ENCODE data around the gene CNNM2. TPM values are rescaled to one million over a fixed set of nuclear protein-coding genes. Genes with fewer than 3 reads are reported as not detected.
"Not testable (repeated sequence)": the region's sequence is repeated elsewhere in the genome, so short reads cannot be mapped to it uniquely, and the experiment has no call there.

Gene CNNM2
- total RNA-seq, 1 donor from 2014 or later = 11.6 TPM

DNA sequence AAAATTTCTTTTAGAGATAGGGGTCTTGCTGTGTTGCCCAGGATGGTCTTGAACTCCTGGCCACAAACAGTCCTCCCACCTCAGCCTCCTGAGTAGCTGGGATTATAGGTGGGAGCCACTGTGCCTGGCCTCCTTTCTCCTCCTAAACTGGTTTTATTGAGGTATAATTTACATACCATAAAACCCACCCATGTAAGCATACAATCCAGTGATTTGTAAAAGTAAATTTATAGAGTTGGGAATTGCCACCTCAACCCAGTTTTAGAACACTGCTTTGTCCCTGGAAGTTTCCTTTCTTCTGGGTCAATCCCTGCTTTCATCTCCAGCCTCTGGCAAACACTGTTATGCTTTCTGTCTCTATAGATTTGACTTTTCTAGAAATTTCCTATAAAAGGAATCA is 49.0 kb downstream of the CNNM2 start:
- no peak for DNase-seq (ENCODE audit: low read depth)

DNA sequence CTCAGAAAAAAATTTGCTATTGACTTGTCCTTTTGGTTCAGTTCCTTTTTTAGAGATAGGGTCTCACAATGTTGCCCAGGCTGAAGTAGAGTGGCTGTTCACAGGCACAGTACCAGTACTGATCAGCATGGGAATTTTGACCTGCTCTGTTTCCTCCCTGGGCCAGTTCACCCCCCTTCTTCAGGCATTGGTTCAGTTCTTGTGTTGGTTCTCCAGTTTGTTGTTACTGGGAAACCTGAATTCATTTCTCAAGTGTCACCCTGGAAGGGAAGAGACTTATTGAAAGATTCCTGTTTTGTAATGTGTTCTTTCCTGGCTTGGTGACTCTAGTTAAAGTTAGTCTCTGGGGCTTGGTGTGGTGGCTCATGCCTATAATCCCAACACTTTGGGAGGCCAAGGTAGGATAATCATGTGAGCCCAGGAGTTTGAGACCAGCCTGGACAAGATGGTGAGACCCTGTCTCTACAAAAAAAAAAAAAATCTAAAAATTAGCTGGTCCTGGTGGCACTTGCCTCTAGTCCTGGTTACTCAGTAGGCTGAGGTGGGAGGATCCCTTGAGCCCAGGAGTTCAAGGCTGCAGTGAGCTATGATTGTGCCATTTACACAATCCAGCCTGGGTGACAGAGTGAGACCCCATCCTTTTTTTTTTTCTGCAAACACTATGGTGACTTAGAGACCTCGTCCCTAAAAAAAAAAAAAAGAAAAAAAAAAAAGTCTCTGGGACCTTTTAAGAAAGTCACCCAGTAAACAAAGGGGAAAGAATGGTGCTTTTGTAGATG is 52.7 kb downstream of the CNNM2 start:
- DNase-seq (ENCODE audit: low read depth) = no peak

DNA sequence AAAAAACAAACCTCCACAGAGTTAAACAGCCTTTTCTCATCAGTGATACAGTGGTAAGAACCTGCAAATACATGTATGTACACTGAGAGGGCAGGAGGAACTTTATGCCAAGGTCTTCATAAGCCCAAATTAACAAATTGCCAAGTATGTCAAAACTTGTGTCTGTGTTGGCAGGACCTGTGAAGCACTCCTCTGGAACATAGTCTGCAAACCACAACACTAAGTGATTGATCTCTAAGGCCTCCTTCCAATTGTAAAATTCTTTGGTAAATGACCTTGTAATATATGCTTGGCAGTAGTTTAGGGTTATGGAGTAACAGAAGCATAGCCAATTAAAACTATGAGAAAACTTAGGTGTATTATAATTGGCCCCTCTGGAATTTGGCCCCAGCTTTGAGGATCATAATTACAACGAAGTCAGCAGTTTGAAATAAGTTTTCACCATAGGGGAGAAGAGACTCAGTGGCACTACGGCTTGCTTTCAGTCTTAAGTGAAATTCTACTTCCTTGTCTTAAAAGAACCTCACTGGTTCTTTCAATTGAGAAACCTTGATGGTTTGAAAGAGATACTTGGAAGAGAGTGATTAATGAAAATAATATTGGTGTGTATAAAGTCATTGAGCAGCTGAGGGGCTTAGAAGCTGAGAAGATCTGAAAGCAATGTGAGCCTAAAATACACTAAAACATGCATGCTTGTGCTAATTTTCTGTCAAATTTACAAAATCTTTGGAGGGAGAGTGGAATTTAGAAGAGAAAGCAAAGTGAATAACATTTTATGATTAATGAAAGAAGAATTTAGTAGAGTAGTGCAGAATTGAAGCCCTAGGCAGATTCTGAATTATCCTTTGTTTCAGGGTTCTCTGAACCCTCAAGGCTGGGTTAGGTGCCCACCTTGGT is 57.6 kb downstream of the CNNM2 start:
- peak; percentile 38 for DNase-seq (ENCODE audit: low read depth)

DNA sequence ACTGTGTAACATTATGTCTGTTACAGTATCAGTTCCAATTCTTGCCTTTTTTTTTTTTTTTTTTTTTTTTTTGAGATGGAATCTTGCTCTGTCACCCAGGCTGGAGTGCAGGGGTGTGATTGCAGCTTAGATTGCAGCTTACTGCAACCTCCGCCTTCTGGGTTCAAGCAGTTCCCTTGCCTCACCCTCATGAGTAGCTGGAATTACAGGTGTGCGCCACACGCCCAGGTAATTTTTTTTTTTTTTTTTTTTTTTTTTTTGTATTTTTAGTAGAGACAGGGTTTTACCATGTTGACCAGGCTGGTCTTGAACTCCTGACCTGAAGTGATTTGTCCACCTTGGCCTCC is 58.3 kb downstream of the CNNM2 start:
- DNase-seq (ENCODE audit: low read depth) = not testable (repeated sequence)

DNA sequence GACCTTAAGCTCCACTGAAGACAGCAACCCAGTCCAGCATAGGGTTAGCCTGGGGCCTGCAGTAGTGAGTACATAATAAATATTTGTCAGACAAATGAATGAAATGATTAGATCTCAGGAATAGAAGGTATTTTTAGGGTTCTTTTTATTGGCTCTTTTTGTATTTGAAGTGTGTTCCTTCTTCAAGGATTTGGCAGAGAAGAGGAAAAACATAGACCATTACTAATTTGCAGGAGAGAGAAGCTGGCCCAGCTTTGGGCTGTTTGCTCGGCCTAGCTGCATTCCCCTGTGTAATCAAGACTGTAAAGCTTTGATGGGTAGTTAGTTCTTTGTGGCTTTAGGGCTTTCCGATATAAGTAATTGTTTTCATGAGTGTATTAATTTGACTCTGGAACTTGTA is 64.2 kb downstream of the CNNM2 start:
- DNase-seq (ENCODE audit: low read depth) = peak; percentile 30

DNA sequence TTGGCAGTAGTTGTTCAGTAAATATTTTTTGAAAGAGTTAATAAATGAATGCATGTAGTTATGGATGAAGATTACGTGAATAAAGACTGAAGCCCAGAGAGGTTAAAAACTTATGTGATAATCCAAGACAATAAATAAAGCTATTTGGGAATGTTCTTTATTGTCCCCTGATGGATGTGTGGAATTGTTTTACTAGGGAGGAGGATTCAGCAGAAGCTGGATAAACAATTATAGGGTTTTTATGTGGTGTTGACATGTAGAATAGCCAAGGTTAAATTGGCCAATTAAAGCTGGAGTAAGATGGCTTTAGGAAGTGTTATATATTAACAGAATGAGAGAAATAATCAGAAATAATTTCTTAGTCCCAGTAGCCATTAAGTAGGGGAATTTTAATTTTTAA is 66.0 kb downstream of the CNNM2 start:
- DNase-seq (ENCODE audit: low read depth) = no peak

DNA sequence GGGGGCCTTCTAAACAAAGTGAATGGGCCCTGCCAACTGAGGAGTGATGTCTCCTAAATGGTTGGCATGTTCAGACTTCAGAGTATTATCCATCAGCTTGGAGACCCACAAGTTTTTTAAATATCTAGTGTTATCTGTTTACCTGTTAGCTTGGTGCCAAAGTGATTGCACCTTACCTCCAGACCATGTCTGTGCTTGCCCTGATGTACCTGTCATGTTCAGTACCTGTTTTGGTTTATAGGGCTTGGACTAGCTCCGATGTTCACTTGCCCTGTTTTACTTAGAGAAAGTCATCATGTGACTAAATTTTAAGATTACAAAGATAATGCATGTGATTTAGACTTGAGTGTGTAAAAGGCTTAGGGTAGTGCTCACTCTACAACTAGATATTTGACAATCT is 67.7 kb downstream of the CNNM2 start:
- no peak for DNase-seq (ENCODE audit: low read depth)

DNA sequence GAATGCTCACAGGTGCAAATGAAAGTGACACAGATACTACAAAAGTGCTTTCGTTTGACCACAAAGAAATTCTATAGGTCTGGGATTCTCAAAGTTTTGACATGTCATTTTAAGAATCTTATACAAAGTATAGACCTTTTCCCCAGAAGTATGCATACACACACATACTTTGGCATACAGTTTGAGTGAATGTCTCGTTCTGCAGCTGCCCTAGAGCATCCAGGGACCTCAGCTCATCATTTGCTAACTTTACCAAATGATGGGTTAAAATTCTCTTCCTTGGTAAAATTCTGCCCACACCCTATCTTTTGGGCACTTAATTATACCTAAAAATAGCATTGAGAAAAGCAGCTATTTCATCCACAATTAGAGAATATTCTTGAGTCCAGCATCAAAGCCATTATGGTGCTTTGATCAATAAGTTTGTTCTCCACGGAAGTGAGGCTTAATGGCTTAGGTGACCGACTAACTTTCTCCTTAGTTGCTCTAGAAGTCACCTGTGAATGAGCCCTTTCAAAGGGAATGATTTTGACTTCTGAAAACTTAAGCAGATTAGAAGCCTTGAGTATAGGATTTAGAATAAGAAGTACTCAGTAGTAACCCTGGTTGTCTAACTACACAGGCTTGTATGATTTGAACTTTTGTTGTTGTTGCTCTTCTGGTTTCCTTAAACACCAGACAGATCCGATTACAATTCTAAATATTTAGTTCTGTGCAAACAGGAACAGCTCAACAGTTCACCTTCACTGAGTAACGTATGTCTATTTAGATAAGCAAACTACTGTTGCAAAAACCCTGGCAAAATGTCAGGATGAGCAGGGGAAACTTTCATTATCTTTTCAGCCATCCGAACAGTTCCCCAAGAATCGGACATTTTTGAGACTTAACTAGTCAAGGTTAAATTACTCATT is 70.6 kb downstream of the CNNM2 start:
- DNase-seq (ENCODE audit: low read depth) = no peak

DNA sequence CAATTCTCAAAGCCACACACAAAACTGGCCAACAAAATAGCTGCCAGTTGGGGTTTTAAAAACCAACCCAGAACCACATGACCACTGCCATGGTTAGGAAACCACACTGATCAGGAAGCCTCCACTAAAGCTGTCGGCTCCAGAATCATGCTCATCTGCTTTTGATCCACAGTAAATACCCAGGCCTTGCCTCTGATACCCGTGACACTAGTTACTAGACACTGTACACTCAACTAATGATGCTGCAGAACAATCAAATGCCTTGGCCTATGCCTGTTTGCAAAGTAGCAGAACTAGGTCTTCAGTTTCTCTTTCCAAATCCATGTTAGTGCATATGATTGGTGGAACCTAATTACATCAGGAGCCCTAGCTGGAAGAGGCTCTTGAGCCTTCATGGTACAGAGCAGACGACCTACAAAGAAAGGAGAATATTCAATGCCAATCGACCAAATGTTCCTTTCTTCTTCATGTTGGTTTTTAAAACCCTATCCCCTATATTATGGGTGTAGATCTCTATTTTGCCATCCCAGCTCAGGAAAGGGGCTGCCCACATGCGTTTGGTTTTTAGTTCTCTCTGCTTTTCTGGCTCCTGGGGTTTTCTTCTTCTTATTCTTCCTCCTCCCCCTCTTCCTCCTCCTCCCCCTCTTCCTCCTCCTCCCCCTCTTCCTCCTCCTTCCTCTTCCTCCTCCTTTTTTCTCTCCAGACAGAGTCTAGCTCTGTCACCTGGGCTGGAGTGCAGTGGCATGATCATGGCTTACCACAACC is 76.6 kb downstream of the CNNM2 start:
- DNase-seq (ENCODE audit: low read depth) = no peak

DNA sequence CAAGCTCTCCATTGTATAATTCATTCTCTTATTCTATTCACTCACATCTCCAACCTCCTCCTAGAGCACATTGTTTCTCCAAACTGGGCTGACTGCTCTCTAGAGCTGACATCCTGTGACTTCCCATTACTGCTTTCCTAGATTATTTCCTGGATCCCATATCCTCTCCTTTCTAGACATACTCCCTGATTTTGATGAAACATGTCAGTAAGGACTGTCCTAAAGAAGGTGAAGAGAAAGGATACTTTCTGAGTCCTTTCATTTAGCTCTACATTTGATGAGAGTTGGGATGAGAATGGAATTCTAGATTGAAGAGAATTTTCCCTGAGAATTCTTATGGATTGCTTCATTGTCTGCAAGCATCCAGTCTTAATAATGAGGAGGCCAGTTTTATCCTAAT is 78.8 kb downstream of the CNNM2 start:
- DNase-seq (ENCODE audit: low read depth) = no peak

DNA sequence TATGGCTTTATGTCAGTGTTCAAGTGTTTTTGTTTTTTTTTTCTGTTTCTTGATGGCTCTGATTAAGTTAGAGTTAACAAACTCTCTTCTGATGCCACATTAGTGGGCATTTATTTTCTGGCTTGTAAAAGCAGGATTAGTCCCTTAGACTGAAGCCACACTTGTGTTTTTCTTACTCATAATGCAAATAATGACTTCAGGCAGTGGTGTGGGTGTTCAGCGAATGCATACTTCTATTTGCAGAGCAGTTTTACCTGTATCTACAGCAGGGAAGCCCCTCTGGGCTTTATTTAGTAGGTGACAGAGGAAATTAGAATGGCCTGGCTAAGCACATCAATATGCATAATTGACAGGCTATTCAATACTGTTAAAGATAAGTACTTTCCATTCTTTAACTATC is 79.9 kb downstream of the CNNM2 start:
- peak; percentile 27 for DNase-seq (ENCODE audit: low read depth)

DNA sequence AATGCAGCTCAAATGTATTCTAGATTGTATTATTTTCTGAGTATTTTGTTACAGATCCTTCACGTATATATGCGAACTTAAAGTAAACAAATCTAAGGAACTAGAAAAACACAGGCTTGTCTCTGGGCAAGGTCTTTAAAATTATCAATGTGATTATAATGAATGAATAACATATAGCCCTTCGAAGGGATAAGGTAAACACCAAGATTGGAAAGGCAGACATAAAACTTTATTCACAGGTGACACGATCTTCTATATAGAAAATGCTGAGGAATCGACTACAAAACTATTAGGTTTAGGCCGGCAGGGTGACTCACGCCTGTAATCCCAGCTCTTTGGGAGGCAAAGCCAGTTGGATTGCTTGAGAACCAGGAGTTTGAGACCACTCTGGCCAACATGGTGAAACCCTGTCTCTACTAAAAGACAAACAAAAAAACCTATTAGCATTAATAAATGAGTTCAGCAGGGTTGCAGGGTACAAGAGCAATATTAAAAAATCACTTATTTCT is 80.4 kb downstream of the CNNM2 start:
- DNase-seq (ENCODE audit: low read depth) = no peak

DNA sequence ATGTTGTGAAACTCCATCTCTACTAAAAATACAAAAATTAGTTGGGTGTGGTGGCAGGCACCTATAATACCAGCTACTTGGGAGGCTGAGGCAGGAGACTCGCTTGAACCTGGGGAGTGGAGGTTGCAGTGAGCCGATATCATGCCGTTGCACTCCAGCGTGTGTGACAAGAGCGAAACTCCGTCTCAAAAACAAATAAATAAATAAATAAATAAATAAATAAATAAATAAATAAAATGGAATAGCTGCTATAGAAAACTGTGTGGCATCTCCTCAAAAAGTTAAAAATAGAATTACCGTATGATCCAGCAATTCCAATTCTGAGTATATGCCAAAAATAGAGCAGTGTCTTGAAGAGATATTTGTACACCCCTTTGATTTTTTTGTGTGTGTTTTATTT is 82.0 kb downstream of the CNNM2 start:
- not testable (repeated sequence) for DNase-seq (ENCODE audit: low read depth)

DNA sequence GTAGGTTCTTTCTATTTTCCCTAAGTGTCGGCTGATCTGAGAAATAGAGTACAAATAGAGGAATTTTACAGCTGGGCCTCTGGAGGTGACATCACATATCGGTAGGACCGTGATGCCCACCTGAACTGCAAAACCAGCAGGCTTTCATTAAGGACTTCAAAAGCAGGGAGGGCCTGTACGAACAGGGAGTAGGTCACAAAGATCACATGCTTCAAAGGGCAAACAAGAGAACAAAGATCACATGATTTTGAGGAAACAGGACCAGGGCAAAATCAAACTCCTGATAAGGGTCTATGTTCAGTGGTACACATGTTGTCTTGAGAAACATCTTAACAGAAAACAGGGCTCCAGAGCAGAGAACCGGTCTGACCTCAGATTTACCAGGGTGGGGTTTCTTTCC is 88.9 kb downstream of the CNNM2 start:
- no peak for DNase-seq (ENCODE audit: low read depth)

DNA sequence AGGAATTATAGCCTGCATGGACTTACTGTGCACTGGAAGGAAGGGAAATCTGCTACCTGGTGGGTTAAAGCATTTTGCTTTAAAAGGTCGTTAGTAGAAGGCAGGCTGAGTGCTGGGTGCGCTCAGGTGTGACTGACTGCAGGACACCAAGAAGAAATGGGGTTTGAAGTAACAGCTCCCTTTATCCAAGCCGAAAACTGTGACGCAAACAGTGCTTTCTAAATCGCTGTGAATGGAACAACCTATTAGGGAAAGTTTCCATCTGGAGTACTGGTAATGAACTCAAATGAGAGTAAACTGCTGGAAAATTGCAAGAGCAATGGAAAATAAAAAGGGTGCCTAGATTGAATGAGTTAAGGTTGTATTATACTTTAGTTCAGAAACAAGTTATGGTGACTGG is 95.3 kb downstream of the CNNM2 start:
- peak; percentile 19 for DNase-seq (ENCODE audit: low read depth)

DNA sequence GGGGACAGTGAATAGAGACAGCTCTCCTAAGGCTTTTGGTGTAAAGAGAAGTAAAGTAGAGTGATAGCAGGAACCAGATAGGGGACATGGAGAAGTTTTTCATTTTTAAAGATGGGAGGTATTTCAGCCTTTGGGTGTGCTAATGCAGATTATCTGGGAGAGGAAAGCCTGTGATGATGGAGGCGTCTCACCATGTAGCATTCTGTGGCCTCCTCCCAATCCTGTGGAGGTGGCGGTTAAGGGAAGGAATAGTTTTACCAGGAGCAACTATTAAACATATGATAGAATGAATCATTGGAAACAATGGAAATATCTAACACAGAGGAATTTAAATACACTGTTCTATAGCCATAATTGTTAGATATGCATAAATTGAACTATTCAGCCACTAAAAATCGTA is 101.3 kb downstream of the CNNM2 start:
- DNase-seq (ENCODE audit: low read depth) = no peak

DNA sequence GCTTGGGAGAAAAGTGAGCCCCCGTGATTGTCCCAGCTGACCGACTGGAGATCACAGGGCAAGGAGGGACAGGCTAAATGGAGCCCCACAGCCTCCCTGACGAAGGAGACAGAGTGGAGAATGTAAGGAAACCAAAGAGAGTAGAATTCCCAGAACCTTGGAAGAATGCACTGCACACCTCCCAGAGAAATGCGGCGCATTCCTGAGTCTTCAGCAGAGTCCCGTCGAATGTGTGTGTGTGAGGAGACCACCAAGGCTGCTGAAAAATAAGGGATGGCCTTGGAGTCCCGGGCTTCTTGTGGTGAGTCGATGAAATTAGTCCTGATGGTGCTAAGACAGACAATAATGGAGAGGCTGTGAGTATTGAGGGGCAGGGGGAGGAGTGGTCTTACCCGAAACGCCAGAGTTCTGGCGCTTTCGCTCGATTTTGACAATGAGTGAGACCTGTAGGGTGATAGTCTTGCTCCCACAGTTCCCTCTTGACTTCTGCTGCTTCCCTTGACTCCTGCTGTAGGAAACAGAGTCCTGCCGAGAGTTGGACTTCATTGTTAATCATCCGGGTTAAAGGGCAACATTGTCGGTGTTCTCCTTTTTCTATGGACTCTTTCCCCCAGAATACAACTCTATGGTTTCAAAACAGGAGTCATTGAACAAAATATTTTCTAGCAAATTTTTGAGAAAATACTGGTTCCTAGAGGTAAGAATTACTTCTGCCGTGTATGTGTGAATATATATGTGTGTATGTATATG is 103.2 kb downstream of the CNNM2 start:
- no peak for DNase-seq (ENCODE audit: low read depth)

DNA sequence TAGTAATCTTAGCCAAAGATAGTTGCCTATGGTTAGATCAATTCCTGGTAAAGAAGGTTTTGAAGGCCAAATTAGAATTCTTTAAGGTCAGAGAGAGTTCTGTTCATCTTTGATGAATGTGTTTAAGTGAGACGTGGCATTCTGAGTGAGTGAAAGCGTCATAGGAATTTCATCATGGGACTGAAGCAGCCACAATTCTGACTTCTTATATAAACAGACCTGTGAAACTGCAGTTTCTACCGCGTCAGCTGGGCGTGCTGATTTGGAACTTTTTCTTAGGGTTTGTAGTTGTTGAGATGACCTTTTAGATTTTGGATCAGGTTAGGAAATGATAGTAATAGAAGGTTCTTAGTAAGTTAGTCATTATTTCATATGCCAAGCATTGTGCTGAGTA is 103.8 kb downstream of the CNNM2 start:
- DNase-seq (ENCODE audit: low read depth) = peak; percentile 77

DNA sequence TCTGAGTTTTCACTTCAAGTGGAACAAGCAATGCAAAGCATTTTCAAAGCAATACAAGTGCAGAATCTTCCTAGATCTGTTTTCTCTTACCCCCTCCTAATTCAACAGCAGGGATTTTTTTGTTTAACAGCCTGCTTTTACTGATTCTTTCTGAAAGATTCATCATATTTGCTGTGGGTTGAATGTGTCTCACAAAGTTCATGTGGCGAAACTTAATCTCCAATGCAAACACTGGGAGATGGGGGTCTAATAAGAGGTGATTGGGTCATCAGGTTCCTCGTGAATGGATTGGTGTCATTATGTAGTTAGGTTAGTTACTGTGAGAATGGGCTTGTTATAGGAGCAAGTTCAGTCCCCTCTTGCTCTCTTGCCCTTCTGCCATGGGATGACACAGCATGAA is 107.6 kb downstream of the CNNM2 start:
- DNase-seq (ENCODE audit: low read depth) = no peak

DNA sequence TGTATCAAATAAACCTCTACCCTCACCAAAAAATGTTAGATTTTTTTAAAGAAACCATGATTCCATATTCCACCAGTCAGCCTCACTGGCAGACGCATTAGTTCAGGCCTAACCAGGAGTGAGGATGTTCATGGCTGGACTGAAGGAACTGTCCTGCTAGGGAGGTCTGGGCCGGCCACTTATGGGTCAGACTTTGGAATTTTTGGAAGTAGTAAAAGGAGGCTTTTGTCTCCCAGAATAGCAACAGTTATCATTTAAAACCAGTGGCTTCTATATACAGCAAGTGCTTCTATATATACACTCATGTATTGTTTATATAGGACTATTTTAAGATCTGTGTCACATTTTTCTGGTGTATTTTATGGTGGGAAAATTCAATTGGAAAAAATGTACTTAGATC is 120.5 kb downstream of the CNNM2 start:
- no peak for DNase-seq (ENCODE audit: low read depth)
